Loucy (cell line): ENCODE data around the gene ZBTB7B.

Experiments
- EZH2phosphoT487 ChIP-seq: fragments of 200-600 bp; IDR thresholded peaks from 2 replicates; pipeline ENCODE4 v1.6.1; 2018; ENCODE audit warnings: antibody characterized with exemption, mild to moderate bottlenecking, moderate library complexity, borderline replicate concordance
- TF ChIP-seq, protein P1 (sequence below): fragments of 200-600 bp; sonication (generic); conservative IDR thresholded peaks from 2 replicates; pipeline ENCODE4 v1.5.1; 2014; ENCODE audit warnings: mild to moderate bottlenecking, antibody characterized with exemption, low read length

DNA sequence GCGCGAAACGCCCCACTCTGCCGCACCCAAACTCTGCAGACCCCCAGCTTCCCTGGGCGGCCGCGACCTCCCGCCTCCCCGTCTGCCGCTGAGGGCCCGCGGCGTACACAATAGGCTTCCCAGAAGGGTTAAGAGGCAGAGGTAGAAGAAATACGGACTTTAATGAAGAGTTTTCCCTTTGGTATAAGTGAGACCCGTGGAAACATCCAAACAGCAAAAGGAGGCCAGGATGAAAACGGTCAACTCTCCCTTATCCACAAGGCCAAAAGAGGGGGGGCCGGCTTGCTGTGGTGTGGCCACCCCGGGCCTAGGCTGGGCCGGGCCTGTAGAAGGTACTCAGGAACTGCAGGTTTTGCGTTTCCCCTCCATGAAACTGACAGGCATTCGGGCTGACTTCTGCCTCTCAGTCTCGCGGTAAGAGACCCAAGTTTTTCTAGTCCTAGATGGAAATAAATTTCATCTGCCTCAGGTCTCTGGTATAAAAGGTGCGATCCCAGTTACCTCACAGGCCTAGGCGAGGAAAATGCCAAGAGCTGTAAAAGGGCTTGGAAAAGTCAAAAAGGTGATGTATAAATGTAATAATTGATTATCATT, 40.3 kb upstream of the ZBTB7B start:
- TF ChIP-seq EZH2phosphoT487: no peak
- TF ChIP-seq, protein P1, sequence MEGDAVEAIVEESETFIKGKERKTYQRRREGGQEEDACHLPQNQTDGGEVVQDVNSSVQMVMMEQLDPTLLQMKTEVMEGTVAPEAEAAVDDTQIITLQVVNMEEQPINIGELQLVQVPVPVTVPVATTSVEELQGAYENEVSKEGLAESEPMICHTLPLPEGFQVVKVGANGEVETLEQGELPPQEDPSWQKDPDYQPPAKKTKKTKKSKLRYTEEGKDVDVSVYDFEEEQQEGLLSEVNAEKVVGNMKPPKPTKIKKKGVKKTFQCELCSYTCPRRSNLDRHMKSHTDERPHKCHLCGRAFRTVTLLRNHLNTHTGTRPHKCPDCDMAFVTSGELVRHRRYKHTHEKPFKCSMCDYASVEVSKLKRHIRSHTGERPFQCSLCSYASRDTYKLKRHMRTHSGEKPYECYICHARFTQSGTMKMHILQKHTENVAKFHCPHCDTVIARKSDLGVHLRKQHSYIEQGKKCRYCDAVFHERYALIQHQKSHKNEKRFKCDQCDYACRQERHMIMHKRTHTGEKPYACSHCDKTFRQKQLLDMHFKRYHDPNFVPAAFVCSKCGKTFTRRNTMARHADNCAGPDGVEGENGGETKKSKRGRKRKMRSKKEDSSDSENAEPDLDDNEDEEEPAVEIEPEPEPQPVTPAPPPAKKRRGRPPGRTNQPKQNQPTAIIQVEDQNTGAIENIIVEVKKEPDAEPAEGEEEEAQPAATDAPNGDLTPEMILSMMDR: no peak
